WI38 (cell line): Measurements from ENCODE around the gene ABI1.
A peak's percentile ranks its signal among the peaks of the same experiment; 100 is the strongest.
"Not testable (repeated sequence)": the region's sequence is repeated elsewhere in the genome, so short reads cannot be mapped to it uniquely, and the experiment has no call there.

ENCODE experiments used
- H3K4me3 ChIP-seq: 2 replicates; pipeline ENCODE4 v1.5.1; 2011; ENCODE audit warnings: low read depth, mild to moderate bottlenecking, control low read depth, low read length
- CTCF ChIP-seq: IDR thresholded peaks from 2 replicates; pipeline ENCODE4 v1.5.1; 2012; ENCODE audit warnings: low read depth, mild to moderate bottlenecking, control low read depth, low read length

Gene ABI1

DNA sequence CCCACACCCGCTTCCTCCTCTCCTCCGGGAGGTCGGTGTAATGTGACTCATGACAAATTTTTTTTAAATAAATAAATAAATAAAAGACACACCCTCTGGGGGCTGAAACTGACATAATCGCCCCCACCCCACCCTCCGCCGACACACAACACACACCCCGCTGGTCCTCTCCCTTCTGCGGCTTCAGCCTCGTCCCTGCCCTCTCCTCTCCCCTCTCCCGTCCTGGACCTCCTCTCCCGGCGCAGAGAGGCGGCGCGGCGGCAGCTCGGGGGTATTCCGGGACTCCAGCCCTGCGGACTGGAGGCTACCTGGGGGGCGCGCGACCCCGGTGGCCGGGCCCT lies 686 bp downstream of the ABI1 start:
- H3K4me3 ChIP-seq, result peak overlapping the region; percentile 90
- no peak for TF ChIP-seq CTCF

GRCh38 chr10:26859241-26860101 lies 1.3 kb downstream of the ABI1 start:
- no peak for TF ChIP-seq CTCF
- peak overlapping the region; percentile 90 for H3K4me3 ChIP-seq

DNA sequence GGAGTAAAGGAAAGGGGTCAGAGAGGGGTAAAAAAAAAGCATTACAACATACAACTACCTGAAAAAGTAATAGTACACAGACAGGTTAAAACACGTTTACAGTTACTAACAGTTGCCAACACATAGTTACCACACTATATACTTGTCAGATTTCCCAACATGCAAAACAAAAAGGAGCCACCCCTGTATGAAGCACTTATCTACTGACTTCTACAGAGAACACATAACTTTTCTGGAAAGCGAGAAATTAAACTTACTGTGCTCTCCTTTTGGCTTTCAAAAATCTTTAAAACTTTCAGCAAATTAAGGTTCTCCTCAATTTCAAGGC lies 2.1 kb downstream of the ABI1 start:
- peak overlapping the region; percentile 90 for H3K4me3 ChIP-seq
- no peak for TF ChIP-seq CTCF

DNA sequence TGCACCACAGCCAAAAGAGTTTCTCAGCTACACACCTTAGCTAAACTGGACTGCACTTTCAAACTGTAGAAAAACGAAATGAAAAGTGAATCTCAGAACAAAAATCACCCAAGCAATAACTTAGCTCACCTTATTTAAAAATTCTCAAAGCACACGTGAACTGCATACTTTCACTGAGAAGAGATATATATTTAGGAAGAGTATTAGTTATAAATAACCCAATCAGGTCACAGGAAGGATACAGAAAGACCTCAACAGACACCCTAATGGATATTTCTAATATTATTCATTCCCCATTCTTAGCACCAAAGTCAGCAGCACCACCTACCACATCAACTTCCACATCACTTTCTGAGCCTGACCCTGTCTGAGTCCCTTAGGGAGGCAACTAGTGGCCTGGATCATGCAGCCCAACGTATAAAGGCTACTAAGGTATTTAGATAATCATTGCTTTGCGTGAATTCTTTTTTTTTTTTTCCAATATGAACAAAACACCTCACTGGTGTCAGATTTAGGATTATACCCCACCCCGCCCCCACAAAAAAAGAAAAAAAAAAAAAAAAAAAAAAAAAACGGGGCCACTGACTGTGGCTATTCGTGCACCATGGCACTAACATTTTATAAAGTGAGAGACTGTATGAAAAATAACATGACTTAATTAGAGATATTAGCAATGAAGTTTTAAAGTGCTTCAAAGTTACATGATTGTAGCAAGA lies 2.6 kb downstream of the ABI1 start:
- TF ChIP-seq CTCF, result no peak
- peak overlapping the region; percentile 90 for H3K4me3 ChIP-seq

GRCh38 chr10:26857553-26857952 lies 3.2 kb downstream of the ABI1 start:
- H3K4me3 ChIP-seq, result not testable (repeated sequence)

DNA sequence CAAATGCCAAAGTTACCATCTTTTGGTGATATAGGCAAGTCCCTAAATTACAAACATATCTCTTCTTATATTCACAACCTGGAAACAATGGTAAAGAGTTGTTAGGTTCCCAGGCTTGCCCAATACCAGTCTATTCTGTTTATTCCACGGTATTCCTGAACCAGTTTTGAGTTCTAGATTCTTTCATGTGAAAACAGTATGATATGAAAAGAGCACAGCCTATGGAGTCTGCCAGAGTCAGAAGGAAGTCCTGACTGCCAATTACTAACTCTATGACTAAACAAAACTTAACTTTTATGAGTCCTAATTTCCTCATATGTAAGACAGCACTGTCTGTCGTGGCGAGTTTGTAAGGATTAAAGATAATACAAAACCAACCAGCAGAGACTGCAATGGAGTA lies 5.6 kb downstream of the ABI1 start:
- TF ChIP-seq CTCF, result no peak
- no peak overlapping the region for H3K4me3 ChIP-seq

DNA sequence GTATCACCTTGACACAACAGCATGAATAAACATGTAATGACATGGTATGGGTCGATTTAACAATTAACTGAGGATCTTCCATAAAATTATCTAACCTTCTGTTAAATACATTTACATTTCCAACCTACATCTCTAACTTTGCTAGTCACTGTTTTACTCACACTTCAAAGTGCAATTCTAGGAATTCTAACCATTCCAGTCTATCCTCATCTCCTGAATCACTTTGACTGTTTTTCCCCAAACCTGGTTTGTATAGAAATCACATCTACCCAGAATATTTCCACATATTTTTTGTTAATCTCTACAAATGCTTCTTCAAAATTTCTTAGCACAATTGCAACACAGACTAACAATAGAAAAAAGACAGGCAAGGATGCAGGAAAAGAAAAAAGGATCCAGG lies 6.2 kb downstream of the ABI1 start:
- no peak for TF ChIP-seq CTCF
- H3K4me3 ChIP-seq, result no peak overlapping the region
